ENCODE measurements around the gene TRIM45. TPM values are rescaled to one million over a fixed set of nuclear protein-coding genes. Genes with fewer than 3 reads are reported as not detected.

The TRIM45 gene
- total and polyA plus RNA-seq, 2 of the 13 experiments (the other 11 are each of a cell fraction or from before 2014, with no cell fraction given) = 1.9 to 2.3 TPM

GRCh38 chr1:117084231-117084630 is 37.3 kb downstream of the TRIM45 start:
- Histone ChIP-seq H3K79me2 (ENCODE audit: insufficient read depth, low read length) (no peaks in the 10 kb centered on the region), H4K20me1 (ENCODE audit: insufficient read depth, low read length) (no peaks in the 10 kb centered on the region), H3K4me1 (ENCODE audit: insufficient read depth, low read length) (no peaks in the 10 kb centered on the region), H3K27ac (ENCODE audit: extremely low read length, insufficient read depth, low read length) (no peak overlapping the region), H3K4me2 (ENCODE audit: low read depth, low read length) (no peak overlapping the region), H3K9me3 (ENCODE audit: low read length) (no peaks in the 10 kb centered on the region), H3K9ac (ENCODE audit: insufficient read depth, low read depth, low read length) (no peak overlapping the region), H3K4me3 (replicated peaks in 1 of 3; ENCODE audit: insufficient read depth in 1 of 3, low read depth in 2 of 3, low read length in 3 of 3) (no peak overlapping the region), H2AFZ (ENCODE audit: low read length) (no peak overlapping the region), H3K27me3 (ENCODE audit: control insufficient read depth in 1 of 2, insufficient read depth in 2 of 2, low read length in 2 of 2) (no peaks in the 10 kb centered on the region), H3K36me3 (replicated peaks in 1 of 2; ENCODE audit: control insufficient read depth in 1 of 2, insufficient read depth in 2 of 2, low read length in 2 of 2) (peaks cover 12 to 20% of the 10 kb centered on the region in 2 experiments; a peak in 4 of 5 replicates)
- POLR2A ChIA-PET = no interaction called here
- ATAC-seq = no peak
- CTCF ChIA-PET (ENCODE audit: low intra/inter-chr PET ratio, low total read pairs) = no interaction called here
- intact Hi-C loops (cut with micrococcal nuclease; ENCODE audit: unreplicated experiment) = no loop called here
- DNase-seq (ENCODE audit: low spot score) = no peak
- no TSS peak for BruUV-seq (replicated peaks)
- FAIRE-seq = no peak
- WGBS (ENCODE audit: low lambda C conversion rate) = 74% methylated on average over 6 of the region's 6 CpGs
- in situ Hi-C loops (cut with HindIII; ENCODE audit: extremely low pct_ligation_motif_present, low pct_unique_long_range_greater_than_20kb) = no loop called here
- TF ChIP-seq ZNF891 (CRISPR knock-in tag; IDR thresholded peaks at IDR 0.05) (no peak), ZNF317 (CRISPR knock-in tag; IDR thresholded peaks at IDR 0.05) (no peak), ZBTB7A (CRISPR knock-in tag; IDR thresholded peaks at IDR 0.05) (no peak), ZNF10 (CRISPR knock-in tag; IDR thresholded peaks at IDR 0.05; ENCODE audit: borderline replicate concordance, low read depth) (no peak), PHF21A (CRISPR knock-in tag; IDR thresholded peaks at IDR 0.05) (no peak), ZNF121 (CRISPR knock-in tag; IDR thresholded peaks at IDR 0.05) (no peak), NFKBIZ (CRISPR knock-in tag; IDR thresholded peaks at IDR 0.05) (no peak), RORA (CRISPR knock-in tag; IDR thresholded peaks at IDR 0.05) (no peak), TSC22D2 (CRISPR knock-in tag; IDR thresholded peaks at IDR 0.05; ENCODE audit: borderline replicate concordance) (no peak), ZIK1 (CRISPR knock-in tag; IDR thresholded peaks at IDR 0.05; ENCODE audit: borderline replicate concordance, low read depth) (no peak), REXO4 (CRISPR knock-in tag; IDR thresholded peaks at IDR 0.05; ENCODE audit: borderline replicate concordance) (no peak)
- TF ChIP-seq, protein P1, sequence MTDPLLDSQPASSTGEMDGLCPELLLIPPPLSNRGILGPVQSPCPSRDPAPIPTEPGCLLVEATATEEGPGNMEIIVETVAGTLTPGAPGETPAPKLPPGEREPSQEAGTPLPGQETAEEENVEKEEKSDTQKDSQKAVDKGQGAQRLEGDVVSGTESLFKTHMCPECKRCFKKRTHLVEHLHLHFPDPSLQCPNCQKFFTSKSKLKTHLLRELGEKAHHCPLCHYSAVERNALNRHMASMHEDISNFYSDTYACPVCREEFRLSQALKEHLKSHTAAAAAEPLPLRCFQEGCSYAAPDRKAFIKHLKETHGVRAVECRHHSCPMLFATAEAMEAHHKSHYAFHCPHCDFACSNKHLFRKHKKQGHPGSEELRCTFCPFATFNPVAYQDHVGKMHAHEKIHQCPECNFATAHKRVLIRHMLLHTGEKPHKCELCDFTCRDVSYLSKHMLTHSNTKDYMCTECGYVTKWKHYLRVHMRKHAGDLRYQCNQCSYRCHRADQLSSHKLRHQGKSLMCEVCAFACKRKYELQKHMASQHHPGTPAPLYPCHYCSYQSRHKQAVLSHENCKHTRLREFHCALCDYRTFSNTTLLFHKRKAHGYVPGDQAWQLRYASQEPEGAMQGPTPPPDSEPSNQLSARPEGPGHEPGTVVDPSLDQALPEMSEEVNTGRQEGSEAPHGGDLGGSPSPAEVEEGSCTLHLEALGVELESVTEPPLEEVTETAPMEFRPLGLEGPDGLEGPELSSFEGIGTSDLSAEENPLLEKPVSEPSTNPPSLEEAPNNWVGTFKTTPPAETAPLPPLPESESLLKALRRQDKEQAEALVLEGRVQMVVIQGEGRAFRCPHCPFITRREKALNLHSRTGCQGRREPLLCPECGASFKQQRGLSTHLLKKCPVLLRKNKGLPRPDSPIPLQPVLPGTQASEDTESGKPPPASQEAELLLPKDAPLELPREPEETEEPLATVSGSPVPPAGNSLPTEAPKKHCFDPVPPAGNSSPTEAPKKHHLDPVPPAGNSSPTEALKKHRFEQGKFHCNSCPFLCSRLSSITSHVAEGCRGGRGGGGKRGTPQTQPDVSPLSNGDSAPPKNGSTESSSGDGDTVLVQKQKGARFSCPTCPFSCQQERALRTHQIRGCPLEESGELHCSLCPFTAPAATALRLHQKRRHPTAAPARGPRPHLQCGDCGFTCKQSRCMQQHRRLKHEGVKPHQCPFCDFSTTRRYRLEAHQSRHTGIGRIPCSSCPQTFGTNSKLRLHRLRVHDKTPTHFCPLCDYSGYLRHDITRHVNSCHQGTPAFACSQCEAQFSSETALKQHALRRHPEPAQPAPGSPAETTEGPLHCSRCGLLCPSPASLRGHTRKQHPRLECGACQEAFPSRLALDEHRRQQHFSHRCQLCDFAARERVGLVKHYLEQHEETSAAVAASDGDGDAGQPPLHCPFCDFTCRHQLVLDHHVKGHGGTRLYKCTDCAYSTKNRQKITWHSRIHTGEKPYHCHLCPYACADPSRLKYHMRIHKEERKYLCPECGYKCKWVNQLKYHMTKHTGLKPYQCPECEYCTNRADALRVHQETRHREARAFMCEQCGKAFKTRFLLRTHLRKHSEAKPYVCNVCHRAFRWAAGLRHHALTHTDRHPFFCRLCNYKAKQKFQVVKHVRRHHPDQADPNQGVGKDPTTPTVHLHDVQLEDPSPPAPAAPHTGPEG (CRISPR knock-in tag; IDR thresholded peaks at IDR 0.05) = no peak
- TF ChIP-seq, protein P2, sequence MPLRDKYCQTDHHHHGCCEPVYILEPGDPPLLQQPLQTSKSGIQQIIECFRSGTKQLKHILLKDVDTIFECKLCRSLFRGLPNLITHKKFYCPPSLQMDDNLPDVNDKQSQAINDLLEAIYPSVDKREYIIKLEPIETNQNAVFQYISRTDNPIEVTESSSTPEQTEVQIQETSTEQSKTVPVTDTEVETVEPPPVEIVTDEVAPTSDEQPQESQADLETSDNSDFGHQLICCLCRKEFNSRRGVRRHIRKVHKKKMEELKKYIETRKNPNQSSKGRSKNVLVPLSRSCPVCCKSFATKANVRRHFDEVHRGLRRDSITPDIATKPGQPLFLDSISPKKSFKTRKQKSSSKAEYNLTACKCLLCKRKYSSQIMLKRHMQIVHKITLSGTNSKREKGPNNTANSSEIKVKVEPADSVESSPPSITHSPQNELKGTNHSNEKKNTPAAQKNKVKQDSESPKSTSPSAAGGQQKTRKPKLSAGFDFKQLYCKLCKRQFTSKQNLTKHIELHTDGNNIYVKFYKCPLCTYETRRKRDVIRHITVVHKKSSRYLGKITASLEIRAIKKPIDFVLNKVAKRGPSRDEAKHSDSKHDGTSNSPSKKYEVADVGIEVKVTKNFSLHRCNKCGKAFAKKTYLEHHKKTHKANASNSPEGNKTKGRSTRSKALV (CRISPR knock-in tag; IDR thresholded peaks at IDR 0.05) = no peak
- TF ChIP-seq, protein P3, sequence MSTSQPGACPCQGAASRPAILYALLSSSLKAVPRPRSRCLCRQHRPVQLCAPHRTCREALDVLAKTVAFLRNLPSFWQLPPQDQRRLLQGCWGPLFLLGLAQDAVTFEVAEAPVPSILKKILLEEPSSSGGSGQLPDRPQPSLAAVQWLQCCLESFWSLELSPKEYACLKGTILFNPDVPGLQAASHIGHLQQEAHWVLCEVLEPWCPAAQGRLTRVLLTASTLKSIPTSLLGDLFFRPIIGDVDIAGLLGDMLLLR (CRISPR knock-in tag; IDR thresholded peaks at IDR 0.05) = no peak
- TF ChIP-seq, protein P4, sequence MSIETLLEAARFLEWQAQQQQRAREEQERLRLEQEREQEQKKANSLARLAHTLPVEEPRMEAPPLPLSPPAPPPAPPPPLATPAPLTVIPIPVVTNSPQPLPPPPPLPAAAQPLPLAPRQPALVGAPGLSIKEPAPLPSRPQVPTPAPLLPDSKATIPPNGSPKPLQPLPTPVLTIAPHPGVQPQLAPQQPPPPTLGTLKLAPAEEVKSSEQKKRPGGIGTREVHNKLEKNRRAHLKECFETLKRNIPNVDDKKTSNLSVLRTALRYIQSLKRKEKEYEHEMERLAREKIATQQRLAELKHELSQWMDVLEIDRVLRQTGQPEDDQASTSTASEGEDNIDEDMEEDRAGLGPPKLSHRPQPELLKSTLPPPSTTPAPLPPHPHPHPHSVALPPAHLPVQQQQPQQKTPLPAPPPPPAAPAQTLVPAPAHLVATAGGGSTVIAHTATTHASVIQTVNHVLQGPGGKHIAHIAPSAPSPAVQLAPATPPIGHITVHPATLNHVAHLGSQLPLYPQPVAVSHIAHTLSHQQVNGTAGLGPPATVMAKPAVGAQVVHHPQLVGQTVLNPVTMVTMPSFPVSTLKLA (IDR thresholded peaks at IDR 0.05) = no peak

Measured in HepG2 (cell line).